ENCODE data around the gene DNAH14.

Gene DNAH14

GRCh38 chr1:224914292-224914900, 15.1 kb upstream of the DNAH14 start (continued):
- TF ChIP-seq INSM2 (tag by site-specific recombination; IDR thresholded peaks at IDR 0.05) (no peak), ZNF202 (tag by site-specific recombination; IDR thresholded peaks at IDR 0.05; ENCODE audit: borderline replicate concordance) (no peak), PRDM2 (tag by site-specific recombination; IDR thresholded peaks at IDR 0.05; ENCODE audit: borderline replicate concordance) (no peak), ZNF302 (tag by site-specific recombination; IDR thresholded peaks at IDR 0.05; ENCODE audit: low read depth) (no peak), ZNF362 (tag by site-specific recombination; IDR thresholded peaks at IDR 0.05) (no peak), ZNF473 (tag by site-specific recombination; IDR thresholded peaks at IDR 0.05) (no peak), ZFP69B (tag by site-specific recombination; IDR thresholded peaks at IDR 0.05) (no peak), ZFHX2 (tag by site-specific recombination; conservative IDR thresholded peaks at IDR 0.05) (no peak), ZNF10 (tag by site-specific recombination; IDR thresholded peaks at IDR 0.05) (no peak), ZNF670 (tag by site-specific recombination; IDR thresholded peaks at IDR 0.05; ENCODE audit: low read depth) (no peak), ZNF391 (tag by site-specific recombination; IDR thresholded peaks at IDR 0.05; ENCODE audit: borderline replicate concordance, low read depth) (no peak), ZNF529 (tag by site-specific recombination; IDR thresholded peaks at IDR 0.05; ENCODE audit: insufficient replicate concordance) (peak; percentile 79), KLF1 (tag by site-specific recombination; IDR thresholded peaks at IDR 0.05) (no peak), ZBTB17 (tag by site-specific recombination; IDR thresholded peaks at IDR 0.05) (no peak), ZNF692 (tag by site-specific recombination; IDR thresholded peaks at IDR 0.05) (no peak), KLF8 (tag by site-specific recombination; IDR thresholded peaks at IDR 0.05) (no peak), ZNF423 (tag by site-specific recombination; IDR thresholded peaks at IDR 0.05) (no peak), ZNF280D (tag by site-specific recombination; IDR thresholded peaks at IDR 0.05) (peak; percentile 97), ZBTB8A (tag by site-specific recombination; IDR thresholded peaks at IDR 0.05) (no peak), ZNF843 (tag by site-specific recombination; IDR thresholded peaks at IDR 0.05) (no peak), HOXA7 (CRISPR knock-in tag; IDR thresholded peaks at IDR 0.05; ENCODE audit: borderline replicate concordance) (no peak), PRDM4 (tag by site-specific recombination; IDR thresholded peaks at IDR 0.05) (no peak), ZNF274 (IDR thresholded peaks at IDR 0.05; ENCODE audit: low read length) (no peak), ZNF274 (tag by site-specific recombination; IDR thresholded peaks at IDR 0.05; ENCODE audit: borderline replicate concordance) (no peak), ZNF658 (tag by site-specific recombination; IDR thresholded peaks at IDR 0.05) (no peak)
